Umbilical cord (tissue), 2 donors: Measurements from ENCODE around the gene TP53I3. TPM values are rescaled to one million over a fixed set of nuclear protein-coding genes. Genes with fewer than 3 reads are reported as not detected.
"Not testable (repeated sequence)": the region's sequence is repeated elsewhere in the genome, so short reads cannot be mapped to it uniquely, and the experiment has no call there.

ENCODE experiments used
- DNase-seq: peaks from one replicate; pipeline ENCODE4 v3.0.0-alpha.2; 2015; ENCODE audit warnings: low spot score
- total RNA-seq: library from RNA; depleted of rRNA; stranded (reverse); fragments of >200 nt; gene quantifications from one replicate; pipeline ENCODE4 v1.2.3, GENCODE V29; 2014; ENCODE audit warnings: low replicate concordance; ENCODE audit not compliant: insufficient read depth

The TP53I3 gene
- total RNA-seq, 1 donor from 2014 or later, result 12.3 TPM

DNA sequence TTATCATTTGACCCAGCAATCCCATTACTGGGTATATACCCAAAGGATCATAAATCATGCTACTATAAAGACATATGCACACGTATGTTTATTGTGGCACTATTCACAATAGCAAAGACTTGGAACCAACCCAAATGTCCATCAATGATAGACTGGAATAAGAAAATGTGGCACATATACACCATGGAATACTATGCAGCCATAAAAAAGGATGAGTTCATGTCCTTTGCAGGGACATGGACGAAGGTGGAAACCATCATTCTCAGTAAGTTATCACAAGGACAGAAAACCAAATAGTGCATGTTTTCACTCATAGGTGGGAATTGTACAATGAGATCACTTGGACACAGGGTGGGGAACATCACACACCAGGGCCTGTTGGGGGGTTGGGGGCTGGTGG is 16.1 kb upstream of the TP53I3 start:
- not testable (repeated sequence) for DNase-seq

DNA sequence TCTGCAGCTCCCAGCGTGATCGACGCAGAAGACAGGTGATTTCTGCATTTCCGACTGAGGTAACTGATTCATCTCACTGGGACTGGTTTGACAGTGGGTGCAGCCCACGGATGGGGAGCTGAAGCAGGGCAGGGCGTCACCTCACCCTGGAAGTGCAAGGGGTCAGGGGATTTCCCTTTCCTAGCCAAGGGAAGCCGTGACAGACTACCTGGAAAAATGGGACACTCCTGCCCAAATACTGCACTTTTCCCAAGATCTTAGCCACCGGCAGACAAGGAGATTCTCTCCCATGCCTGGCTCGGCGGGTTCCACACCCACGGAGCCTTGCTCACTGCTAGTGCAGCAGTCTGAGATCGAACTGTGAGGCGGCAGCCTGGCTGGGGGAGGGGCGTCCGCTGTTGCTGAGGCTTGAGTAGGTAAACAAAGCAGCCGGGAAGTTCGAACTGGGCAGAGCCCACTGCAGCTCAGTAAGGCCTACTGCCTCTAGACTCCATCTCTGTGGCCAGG is 10.6 kb upstream of the TP53I3 start:
- DNase-seq, result not testable (repeated sequence)

DNA sequence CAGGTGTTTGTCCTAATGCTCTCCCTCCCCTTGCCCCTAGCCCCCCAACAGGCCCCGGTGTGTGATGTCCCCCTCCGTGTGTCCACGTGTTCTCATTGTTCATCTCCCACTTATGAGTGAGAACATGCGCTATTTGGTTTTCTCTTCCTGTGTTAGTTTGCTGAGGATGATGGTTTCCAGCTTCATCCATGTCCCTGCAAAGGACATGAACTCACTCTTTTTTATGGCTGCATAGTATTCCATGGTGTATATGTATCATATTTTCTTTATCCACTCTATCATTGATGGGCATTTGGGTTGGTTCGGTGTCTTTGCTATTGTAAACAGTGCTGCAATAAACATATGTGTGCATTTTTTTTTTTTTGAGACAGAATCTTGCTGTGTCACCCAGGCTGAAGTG is 8.6 kb upstream of the TP53I3 start:
- not testable (repeated sequence) for DNase-seq

DNA sequence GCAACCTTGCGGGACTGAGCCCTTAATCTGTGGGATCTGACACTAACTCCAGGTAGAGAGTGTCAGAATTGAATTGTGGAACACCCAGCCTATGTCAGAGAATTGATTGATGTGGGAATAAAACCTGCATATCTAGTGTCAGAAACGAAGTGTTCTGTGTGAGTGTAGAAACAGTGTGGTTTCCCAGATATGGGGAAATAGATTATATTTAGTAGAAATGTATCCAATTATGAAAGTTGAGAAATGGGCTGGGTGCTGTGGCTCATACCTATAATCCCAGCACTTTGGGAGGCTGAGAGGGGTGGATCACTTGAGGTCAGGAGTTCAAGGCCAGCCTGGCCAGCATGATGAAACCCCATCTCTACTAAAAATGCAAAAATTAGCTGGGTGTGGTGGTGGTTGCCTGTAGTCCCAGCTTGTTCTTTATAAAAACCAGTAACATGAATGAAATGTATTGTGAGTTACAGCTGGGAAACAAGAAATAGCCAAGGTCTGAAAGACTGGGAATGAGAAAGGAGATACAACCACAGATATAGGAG is 4.3 kb upstream of the TP53I3 start:
- DNase-seq, result no peak

DNA sequence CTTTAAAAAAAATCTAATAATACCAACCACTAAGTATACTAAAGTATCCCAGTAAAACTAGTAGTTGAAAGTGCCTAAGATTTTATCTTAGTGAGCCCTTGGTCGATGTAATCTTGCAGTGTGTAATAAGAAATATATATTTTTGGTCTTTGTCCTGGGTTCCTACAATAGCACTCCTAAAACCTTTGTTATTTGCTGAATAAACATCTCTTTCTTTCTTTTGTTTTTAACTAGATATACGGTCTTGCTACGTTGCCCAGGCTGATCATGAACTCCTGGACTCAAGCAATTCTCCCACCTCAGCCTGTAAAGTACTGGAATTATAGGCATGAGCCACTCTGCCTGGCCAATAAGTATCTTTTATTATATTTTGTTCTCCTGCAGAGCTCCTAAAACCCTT is 2.4 kb upstream of the TP53I3 start:
- no peak for DNase-seq

DNA sequence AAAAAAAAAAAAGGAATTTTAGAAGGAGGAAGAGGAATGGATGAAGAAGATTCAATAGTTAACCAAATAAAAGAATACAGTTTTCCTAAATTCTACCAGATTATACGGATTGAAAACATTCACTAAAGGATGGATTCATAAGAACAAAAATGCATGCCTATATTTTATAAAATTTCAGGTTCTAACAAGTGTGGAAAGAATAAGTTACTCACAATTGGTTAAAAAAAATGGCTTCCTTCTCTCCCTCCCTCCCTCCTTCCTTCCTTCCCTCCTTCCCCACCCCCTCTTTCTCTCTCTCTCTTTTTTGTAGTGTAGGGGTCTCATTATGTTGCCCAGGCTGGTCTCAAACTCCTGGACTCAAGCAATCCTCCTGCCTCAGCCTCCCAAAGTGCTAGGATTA is 1.6 kb upstream of the TP53I3 start:
- DNase-seq, result no peak

DNA sequence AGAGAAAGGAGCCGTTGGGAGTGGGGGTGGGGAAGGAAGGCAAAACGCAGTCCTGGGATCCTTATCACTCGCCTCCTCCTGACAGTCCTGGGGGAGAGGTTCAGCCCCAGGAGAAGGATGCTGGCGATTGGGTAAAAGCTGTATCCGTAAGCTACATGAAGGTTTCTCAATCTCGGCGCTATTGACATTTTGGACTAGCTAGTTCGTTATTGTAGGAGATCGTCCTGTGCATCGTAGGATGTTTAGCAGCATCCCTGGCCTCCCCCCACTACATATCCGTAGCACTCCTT is 511 bp upstream of the TP53I3 start:
- DNase-seq, result no peak

DNA sequence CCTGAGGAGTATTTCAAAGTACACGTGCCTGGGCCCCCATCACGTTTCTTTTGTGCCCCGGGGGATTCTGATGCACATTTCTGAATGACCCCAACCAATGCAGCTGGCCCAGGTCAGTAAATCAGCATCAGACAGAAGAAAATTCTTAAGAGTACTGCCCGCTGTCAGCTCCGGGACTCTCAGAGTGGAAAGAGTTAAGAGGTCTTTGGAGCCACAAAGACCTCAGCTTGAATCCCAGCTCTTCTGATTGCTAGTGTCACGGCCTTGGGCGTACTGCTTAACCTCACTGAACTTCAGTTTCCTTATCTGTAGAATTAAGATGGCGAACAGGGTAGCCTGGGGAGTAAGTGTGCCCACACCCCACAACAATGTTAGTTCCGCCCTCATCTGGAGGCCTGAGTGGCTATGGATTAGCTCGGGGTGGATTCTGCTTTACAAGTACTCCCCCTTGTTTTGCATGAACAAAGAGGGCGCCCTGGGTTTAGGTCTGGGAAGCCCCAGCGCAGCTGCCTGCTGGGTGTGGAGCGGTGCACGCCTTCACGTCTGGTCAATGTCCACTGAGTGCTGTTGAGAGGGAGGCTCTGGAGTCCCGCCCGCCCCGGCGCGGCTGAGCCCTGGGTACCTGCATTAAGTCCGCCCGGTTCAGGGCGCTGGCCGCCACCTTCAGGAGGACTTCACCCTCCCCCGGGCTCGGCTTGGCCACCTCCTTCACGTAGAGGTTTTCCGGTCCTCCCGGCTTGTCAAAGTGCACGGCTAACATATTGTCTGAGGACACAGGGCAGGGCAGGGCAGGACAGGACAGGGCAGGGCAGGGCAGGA is 858 bp downstream of the TP53I3 start:
- peak; percentile 94 for DNase-seq

DNA sequence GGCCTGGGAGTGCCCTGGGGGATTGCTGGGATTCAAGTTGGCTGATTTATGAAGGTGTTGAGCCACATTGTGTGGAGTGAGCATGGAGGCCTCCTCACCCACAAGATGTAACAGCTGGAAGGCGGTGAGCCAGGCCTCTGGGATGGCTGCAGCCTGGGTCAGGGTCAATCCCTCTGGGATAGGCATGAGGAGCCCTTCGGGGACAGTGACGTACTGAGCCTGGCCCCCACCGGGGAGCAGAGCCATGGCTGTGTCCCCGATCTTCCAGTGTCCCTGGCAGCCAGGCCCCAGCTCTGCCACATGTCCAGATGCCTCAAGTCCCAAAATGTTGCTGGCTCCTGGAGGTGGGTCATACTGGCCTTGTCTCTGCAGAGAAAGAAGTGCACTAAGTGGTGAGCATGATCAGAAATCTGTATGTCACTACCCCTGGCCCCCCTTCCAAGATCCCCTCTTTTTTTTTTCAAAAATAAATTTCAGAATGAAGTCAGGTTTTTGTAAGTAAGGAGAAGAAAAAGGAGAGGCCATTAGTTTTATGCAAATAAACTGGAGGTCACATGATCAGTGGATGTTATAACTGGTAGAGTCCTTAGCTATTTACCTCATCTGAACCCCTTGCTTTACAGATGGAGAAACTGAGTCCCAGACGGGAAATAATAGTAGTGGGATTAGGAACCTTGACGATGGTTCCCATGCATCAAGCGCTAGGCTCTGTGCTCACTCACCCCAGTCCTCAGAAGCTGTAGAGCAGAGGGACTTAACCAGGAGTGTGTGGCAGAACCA is 1.7 kb downstream of the TP53I3 start:
- DNase-seq, result no peak

DNA sequence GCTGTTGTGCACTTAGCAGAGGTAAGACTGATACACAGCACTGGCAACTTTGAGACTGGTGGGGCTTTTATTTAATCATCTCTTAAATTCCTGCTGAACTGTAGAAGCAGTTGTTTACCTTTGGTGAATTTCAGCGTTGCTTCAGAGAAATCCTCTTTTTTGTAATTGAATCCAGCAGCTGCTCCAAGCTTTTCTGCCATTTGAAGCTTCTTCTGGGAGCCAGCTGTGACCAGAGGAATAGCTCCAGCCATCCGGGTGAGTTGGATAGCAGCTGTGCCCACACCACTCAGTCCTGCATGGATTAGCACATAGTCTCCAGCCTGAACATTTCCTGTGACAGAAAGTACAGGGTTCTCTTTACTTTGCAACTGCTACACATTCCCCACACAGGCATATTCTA is 3.9 kb downstream of the TP53I3 start:
- no peak for DNase-seq

DNA sequence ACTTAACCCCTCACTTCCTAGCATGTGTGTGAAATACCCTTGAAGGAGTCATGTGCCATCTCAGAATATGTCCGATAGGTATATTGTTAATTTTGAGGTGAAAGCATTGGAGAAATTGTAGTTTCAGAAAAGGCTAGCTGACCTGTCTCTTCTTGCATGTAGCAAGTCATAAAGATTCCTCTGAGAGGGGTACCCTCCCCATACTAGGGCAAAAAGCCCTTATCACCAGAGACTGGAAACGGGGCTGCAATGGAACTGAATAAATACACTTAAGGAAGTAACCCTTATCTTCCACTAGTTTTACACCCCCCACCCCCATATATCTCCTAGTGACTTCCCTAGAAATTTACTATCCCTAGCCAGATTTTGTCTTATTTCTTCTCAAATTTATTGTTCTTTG is 6.8 kb downstream of the TP53I3 start:
- no peak for DNase-seq

DNA sequence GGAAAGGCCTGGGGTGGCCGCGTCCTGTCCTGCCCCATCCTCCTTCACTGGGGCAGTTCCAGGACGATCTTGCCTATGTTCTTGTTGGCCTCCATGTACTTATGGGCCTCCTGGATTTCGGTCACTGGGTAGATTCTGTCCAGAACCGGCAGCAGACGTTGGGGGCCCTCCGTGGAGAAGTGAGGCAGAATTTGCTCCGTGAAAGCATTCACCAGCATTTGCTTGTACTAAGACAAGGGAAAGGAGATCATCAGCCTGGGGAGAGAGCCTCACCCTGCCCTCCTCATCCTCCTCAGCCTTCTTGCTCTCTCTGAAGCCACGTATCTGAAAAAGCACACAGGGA is 7.1 kb downstream of the TP53I3 start:
- no peak for DNase-seq

DNA sequence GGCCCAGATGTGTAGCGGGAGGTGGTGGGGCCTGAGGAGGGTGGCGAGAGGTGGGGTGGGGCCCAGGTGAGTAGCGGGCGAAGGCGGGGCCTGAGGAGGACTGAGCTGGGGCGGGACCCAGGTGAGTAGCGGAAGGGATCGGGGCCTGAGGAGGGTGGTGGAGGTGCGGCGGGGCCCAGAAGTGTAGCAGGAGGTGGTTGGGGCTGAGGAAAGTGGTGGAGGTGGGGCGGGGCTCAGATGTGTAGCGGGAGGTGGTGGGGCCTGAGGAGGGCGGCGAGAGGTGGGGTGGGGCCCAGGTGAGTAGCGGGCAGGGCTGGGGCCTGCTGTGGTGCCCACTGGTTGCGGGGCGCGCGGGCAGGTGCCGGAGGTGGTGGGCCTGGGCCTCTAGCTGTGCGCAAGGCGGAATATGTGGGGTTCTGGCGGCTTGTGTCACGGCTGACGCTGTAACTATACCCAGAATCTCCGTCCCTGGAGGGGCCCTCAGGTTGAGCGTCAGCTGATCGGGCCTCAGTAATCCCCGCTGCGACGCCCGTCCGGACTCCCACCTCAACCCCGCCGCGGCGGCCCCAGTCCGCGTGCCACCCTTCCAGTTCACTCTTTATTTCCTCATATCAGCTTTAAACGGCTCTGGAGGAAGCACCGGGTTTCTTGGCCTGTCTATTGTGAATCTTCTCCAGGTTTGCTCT is 7.6 kb downstream of the TP53I3 start:
- peak; percentile 44 for DNase-seq

DNA sequence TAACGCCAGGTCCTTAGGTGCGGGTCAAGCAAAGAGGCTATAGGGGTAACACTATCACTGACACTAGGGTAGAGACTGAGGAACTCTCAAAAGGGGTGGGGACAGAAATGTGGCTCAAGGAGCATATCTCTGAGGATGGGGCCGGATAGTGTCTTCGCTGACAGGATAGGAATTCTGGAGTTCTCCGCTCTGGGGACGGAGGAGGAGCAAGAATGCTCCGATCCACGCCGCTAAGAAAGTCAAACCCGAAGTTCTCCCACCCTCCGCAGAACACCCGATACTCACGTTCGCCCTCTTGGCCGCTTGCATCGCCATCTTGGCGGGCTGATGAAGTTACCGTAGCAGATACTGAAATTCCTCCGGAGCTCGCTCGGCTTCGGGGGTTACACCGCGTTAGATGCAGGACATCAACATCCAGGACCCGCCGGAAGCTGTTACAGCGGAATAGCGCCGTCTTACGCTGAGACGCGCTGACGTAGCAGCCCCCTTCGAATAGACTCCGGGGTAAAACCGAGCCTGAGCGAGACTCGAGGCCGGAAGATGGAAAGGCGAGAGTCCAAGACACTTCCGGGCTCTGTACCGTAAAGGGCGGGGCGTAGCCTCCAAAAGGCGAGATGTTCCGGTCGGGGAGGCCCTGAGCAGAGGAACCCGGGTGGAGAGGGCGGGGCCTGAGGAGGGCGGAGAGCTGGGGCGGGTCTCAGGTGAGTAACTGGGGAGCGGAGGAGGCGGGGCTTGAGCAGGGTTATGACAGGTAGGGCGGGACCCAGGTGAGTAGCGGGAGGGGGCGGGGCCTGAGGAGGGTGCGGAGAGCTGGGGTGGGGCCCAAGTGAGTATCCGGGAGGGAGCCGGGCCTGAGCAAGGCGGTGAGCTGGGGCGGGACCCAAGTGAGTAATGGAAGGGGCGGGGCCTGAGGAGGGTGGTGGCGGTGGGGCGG is 8.5 kb downstream of the TP53I3 start, which contains the start of gene SF3B6:
Gene SF3B6 (minus strand): TSS at position 412 of the 934 bp plus-strand sequence. CDS start 97 bp downstream, at position 315.
- peak; percentile 99 for DNase-seq

DNA sequence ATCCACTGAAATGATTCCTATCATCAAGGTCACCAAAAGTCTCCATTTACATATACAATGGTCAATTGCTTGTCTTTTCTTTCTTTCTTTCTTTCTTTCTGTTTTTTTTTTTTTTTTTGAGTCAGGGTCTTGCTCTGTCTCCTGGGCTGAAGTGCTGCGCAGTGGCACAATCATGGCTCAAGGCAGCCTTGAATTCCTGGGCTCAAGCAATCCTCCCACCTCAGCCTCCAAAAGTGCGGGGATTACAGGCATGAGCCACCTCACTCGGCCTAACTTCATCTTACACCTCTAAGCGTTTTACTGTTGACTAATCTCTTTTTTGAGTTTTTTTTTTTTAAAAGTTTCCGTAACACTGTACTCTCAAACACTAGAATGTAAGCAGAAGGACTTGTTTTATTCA is 9.4 kb downstream of the TP53I3 start:
- DNase-seq, result no peak

DNA sequence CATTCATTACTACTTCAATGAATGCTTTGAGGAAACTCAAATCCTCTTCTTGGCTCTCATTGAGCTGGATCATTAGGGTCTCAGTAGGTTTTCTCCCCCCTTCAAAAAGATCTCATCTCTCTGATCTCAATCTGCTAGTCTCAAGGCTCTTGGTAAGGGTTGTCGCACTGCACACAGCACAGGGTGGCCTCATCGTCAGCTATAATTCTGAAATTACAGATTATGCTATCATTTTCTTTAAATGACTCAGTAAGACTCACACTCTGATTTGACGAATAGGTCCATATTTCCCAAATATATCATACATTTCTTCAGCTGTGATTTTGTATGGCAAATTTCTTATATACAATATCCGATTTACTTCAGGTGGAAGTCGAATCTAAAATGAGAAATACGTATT is 10.8 kb downstream of the TP53I3 start:
- no peak for DNase-seq

DNA sequence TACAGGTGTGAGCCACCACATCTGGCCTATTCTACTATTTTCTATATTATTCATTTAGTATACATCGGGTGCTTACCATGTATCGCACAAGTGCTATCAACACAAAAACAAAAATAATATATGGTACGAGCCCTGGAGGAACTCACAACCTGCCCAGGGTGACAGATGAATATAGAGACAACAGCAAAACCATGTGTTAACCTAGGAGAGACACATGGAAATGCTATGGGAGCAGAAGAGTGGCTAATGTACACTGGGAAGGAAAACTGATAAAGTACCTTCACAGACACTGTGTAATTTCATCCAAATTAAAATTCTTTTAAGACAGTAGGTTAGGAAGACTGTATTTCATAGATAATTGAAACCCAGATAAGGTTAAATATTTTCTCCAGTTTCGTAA is 12.4 kb downstream of the TP53I3 start:
- DNase-seq, result no peak

DNA sequence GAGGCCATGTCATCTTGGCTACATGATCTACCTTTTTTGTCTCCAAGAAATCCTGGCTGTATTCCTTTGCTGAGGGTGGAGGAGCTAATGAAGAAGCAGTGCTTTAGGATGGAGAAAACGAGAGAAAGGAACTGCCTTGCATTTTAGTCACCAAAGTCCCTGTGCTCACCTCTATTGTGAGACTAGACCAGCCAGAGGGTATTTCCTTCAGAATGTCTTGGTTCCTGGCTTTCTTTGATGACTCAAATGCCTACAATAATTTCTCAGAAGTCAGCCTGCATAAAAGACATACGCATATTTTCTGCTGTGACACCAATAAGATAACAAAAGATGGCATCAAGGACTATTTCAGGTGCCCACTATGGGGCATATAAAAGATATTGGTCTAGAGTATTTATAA is 19.3 kb downstream of the TP53I3 start:
- DNase-seq, result no peak

DNA sequence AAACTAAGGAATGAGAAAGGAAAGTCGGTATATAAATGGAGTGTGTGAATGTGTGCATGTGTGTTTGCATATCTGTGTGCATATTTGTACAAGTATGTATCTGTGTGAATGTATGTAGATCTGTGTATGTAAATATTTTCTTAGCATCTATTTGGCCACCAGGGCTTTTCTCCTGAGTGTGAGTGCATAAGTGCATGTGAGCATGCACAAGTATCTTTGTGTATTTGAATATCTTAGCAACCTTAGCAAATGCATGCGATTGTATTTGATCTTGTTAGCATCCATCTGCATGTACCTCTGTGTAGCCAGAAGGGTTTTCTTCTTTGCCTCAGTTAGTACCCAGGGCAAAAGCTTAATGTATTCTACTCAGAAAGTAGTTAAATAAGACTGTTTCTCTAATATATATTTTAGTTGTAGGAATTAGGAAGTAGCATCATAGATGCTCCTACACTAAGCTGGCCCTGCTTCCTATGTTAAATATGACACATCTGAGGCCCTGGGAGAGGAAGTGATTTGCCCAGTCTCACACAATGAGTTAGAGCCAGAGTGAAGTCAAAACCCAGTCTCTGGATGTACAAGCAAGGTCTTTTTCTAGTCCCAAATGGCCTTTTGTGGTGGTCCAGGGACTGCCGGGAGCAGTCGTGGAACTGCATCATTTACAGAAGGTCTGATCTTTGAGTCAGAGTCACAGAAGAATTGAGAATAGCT is 25.9 kb downstream of the TP53I3 start:
- DNase-seq, result no peak

DNA sequence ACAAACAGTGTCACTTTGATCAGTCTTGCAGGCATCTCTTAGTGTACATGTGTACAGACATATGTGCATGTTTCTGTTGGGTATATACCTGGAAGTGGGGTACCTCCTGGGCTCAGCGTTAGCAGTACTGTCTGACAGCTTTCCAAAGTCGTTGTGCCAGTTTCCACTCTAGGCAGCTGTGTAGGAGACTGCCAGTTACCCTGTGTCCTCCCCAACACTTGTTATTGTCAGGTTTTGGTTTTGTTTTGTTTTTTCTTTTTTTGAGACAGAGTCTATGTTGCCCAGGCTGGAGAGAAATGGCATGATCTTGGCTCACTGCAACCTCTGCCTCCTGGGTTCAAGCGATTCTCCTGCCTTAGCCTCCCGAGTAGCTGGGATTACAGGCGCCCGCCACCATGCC is 28.9 kb downstream of the TP53I3 start:
- no peak for DNase-seq
